Lung (tissue), 16 donors: ENCODE results near the gene STAC2. TPM values are rescaled to one million over a fixed set of nuclear protein-coding genes. Genes with fewer than 3 reads are reported as not detected.

ENCODE experiments used
- ATAC-seq: fragments of 200-7000 bp; cut with Tn5 transposase; one replicate; pipeline ENCODE4 v1.9.1; 2020; ENCODE audit warnings: moderate number of reproducible peaks; ENCODE audit not compliant: insufficient read depth, low FRiP score
- DNase-seq, 3 donors: peaks; one replicate each; pipeline ENCODE4 v3.0.0-alpha.2; 2013 to 2017
- H3K27ac ChIP-seq, 2 donors: one replicate each; pipeline ENCODE4 v1.5.1; 2013; ENCODE audit warnings: mild to moderate bottlenecking in 2 of 2, moderate library complexity in 2 of 2, control low read depth in 1 of 2, inconsistent platforms in 1 of 2, low read depth in 1 of 2, low read length in 1 of 2
- H3K27me3 ChIP-seq, 3 donors: one replicate each; pipeline ENCODE4 v1.5.1; 2013; ENCODE audit warnings: low read length in 2 of 3; ENCODE audit not compliant: control insufficient read depth in 3 of 3, insufficient read depth in 3 of 3
- H3K36me3 ChIP-seq, 4 donors: one replicate each; pipeline ENCODE4 v1.5.1; 2013; ENCODE audit warnings: low read length in 4 of 4, mild to moderate bottlenecking in 1 of 4, moderate library complexity in 1 of 4; ENCODE audit not compliant: control insufficient read depth in 4 of 4, insufficient read depth in 4 of 4
- H3K4me1 ChIP-seq, 5 donors: one replicate each; pipeline ENCODE4 v1.5.1; 2013; ENCODE audit warnings: low read length in 5 of 5, mild to moderate bottlenecking in 2 of 5, moderate library complexity in 1 of 5; ENCODE audit not compliant: control insufficient read depth in 5 of 5, insufficient read depth in 5 of 5
- H3K4me3 ChIP-seq: one replicate; pipeline ENCODE4 v1.5.1; 2013; ENCODE audit warnings: mild to moderate bottlenecking, control low read depth, moderate library complexity
- H3K9ac ChIP-seq, 2 donors: one replicate each; pipeline ENCODE4 v1.5.1; 2013; ENCODE audit warnings: low read length in 2 of 2, control low read depth in 1 of 2; ENCODE audit not compliant: insufficient read depth in 1 of 2
- H3K9me3 ChIP-seq, 4 donors: one replicate each; pipeline ENCODE4 v1.5.1; 2013; ENCODE audit warnings: low read length in 3 of 4, mild to moderate bottlenecking in 1 of 4, moderate library complexity in 1 of 4; ENCODE audit not compliant: control insufficient read depth in 4 of 4, insufficient read depth in 3 of 4
- WGBS, 2 donors: extraction: QIAGEN DNeasy Blood & Tissue Kit; methylation state at CpG; one replicate each; pipeline ENCODE4 v1.1.7; 2013; 5-methylcytosine and 5-hydroxymethylcytosine counted together
- long read RNA-seq, 5 donors: transcript quantifications; one replicate each; lab custom pipeline, GENCODE V29; 2026
- polyA plus RNA-seq, 2 donors: library from polyadenylated mRNA; stranded (reverse); fragments of 200-250 nt; gene quantifications; one replicate each; pipeline ENCODE4 v1.2.1, GENCODE V29; 2013
- total RNA-seq, 2 donors: library from RNA; depleted of rRNA in 1 of 2; stranded (reverse); fragments of >200 nt in 1 of 2; gene quantifications; one replicate each; pipeline ENCODE4 v1.2.1, GENCODE V29; 2014 to 2021
- TF ChIP-seq, protein P1 (sequence below): IDR thresholded peaks from 2 replicates; pipeline ENCODE4 v1.5.1; 2012; ENCODE audit warnings: mild to moderate bottlenecking; ENCODE audit errors: control extremely low read depth, extremely low read depth
- donor health status: control.
- donor health status: control.
- donor health status: Bipolar disorder and iron deficiency.
- donor health status: healthy.
- donor health status: DM: yes; HTN: yes; CAD: no.

Gene STAC2
- total RNA-seq (1 to 10 TPM in 1 of 2 donors, not detected in 1; 1.7 TPM), polyA plus RNA-seq (under 1 TPM; 0.26 to 0.42 TPM)
- long read RNA-seq, donor 1 = 0 reads
- long read RNA-seq, donor 2 = 0 reads
- long read RNA-seq, donor 3 = 0 reads
- long read RNA-seq, donor 4 = 0 reads
- long read RNA-seq, donor 5 = 0 reads

- DNase-seq = peak in 1 of 3 donors; percentile 29
- TF ChIP-seq, protein P1, sequence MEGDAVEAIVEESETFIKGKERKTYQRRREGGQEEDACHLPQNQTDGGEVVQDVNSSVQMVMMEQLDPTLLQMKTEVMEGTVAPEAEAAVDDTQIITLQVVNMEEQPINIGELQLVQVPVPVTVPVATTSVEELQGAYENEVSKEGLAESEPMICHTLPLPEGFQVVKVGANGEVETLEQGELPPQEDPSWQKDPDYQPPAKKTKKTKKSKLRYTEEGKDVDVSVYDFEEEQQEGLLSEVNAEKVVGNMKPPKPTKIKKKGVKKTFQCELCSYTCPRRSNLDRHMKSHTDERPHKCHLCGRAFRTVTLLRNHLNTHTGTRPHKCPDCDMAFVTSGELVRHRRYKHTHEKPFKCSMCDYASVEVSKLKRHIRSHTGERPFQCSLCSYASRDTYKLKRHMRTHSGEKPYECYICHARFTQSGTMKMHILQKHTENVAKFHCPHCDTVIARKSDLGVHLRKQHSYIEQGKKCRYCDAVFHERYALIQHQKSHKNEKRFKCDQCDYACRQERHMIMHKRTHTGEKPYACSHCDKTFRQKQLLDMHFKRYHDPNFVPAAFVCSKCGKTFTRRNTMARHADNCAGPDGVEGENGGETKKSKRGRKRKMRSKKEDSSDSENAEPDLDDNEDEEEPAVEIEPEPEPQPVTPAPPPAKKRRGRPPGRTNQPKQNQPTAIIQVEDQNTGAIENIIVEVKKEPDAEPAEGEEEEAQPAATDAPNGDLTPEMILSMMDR = no peak
- no peak for ATAC-seq
- no peaks in the 10 kb centered on the region for H3K36me3 ChIP-seq
- no peak within 1 kb of the TSS for H3K27ac ChIP-seq
- H3K27me3 ChIP-seq = peaks cover 0 to 32% (median 12%) of the 10 kb centered on the region in 3 donors
- H3K9ac ChIP-seq = no peak within 1 kb of the TSS
- WGBS, 2 donors = 2 to 3% methylated on average over 46 to 68 of the region's 71 CpGs
- no peaks in the 10 kb centered on the region for H3K9me3 ChIP-seq
- H3K4me3 ChIP-seq = no peak within 1 kb of the TSS
- peaks cover 0 to 13% (median 0%) of the 10 kb centered on the region in 5 donors for H3K4me1 ChIP-seq
These were observed at the start of gene STAC2 for GRCh38 chr17:39225308-39225958. TSS of gene STAC2 (minus strand) at chr17:39225945. CDS start at chr17:39225502, 443 bp downstream.

DNA sequence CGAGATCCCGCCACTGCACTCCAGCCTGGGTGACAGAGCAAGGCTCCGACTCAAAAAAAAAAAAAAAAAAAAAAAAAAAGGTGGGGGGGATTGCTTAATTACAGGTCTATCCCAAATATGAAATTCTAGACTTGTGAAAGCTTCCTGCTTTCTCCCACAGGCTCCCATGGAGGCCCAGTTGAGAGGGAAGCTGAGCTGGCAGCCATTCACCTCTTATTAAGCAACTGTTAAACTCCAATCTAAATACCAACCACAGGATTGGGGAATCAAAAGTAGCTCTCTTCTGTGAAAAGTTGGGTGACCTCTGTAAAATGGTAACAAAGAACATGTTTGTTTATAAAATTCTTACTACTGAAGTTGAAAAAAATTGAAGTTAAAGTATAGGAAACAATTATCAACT, 45.8 kb upstream of the STAC2 start:
- no peaks in the 10 kb centered on the region for H3K9me3 ChIP-seq
- H3K9ac ChIP-seq = no peak overlapping the region
- TF ChIP-seq, protein P1 = no peak
- no peaks in the 10 kb centered on the region for H3K4me1 ChIP-seq
- H3K27ac ChIP-seq = no peak overlapping the region
- WGBS, 2 donors = 85 to 100% methylated on average over 2 to 3 of the region's 3 CpGs
- peaks cover 8 to 23% (median 15%) of the 10 kb centered on the region in 4 donors for H3K36me3 ChIP-seq
- peak in 2 of 3 donors; percentile 6 to 25 for DNase-seq
- no peak for ATAC-seq
- no peaks in the 10 kb centered on the region for H3K27me3 ChIP-seq
- no peak overlapping the region for H3K4me3 ChIP-seq

GRCh38 chr17:39270923-39271322, 45.2 kb upstream of the STAC2 start:
- Histone ChIP-seq H3K9ac (no peak overlapping the region), H3K27me3 (no peaks in the 10 kb centered on the region), H3K36me3 (peaks cover 8 to 25% (median 14%) of the 10 kb centered on the region in 4 donors), H3K9me3 (no peaks in the 10 kb centered on the region), H3K4me1 (no peaks in the 10 kb centered on the region), H3K4me3 (no peak overlapping the region), H3K27ac (no peak overlapping the region)
- ATAC-seq (no peak), DNase-seq (peak; percentile 29 to 69 (median 62))
- TF ChIP-seq, protein P1 = peak; percentile 8
- WGBS, 2 donors = 34 to 47% methylated on average over 3 of the region's 3 CpGs
